Measurements from ENCODE around the gene MCF2.

MCF2 gene

DNA sequence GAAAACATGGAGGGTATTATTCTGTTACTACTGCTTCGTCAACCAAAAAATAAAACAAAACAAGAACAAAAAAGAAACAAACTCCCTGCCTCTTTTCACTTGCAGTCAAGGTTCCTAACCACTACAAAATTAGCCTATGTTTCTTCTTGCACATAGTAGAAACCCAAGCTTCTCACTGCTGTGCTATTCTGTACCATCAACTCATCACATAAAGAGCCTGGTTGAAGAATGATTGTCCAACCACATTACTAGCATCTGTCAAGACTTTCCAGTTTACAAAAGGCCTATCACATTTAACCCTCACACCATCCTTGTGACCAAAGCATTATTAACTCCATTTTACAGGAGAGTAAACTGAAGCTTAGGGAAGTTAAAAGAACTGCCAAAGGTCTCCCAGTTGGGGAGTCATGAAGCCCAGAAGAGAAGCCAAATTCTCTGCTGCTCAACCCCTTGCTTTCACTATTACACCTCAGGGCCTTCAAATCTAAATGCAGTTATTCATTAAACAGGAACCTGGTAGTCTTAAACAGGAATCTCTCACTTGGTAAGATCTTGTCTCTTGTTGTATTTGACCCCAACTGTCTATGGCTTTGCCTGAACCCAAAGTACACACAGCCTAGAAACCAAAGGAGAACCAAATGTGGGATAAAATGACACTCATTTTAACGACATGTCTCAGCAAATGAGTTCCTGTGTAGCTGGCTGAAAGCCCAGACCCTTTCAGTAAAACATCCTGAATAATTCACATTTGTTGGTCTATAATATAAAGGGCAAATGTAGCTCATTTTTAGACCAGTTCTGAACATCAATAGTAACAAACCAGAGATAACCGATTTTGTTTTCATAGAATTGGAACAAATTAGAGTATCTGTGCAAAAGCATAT is 168.8 kb downstream of the MCF2 start:
- TF ChIP-seq CTCF (IDR thresholded peaks at IDR 0.05; ENCODE audit: insufficient read depth, low read depth, low read length, missing control alignments), result no peak
- no peak overlapping the region for H3K4me3 ChIP-seq (ENCODE audit: low read length)
- no peak for DNase-seq (ENCODE audit: low read depth)

GRCh38 chrX:139533444-139533843 is 174.5 kb downstream of the MCF2 start:
- TF ChIP-seq CTCF (IDR thresholded peaks at IDR 0.05; ENCODE audit: insufficient read depth, low read depth, low read length, missing control alignments), result no peak
- DNase-seq (ENCODE audit: low read depth), result no peak

GRCh38 chrX:139532834-139533233 is 175.1 kb downstream of the MCF2 start:
- no peak for TF ChIP-seq CTCF (IDR thresholded peaks at IDR 0.05; ENCODE audit: insufficient read depth, low read depth, low read length, missing control alignments)
- H3K4me3 ChIP-seq (ENCODE audit: low read length), result no peak overlapping the region
- no peak for DNase-seq (ENCODE audit: low read depth)

More at GRCh38 chrX:139533444-139533843, 174.5 kb downstream of the MCF2 start:
- H3K4me3 ChIP-seq (ENCODE audit: low read length), result no peak overlapping the region

Measured in epithelial cell of esophagus (primary cell).